MM.1S (cell line): ENCODE results near the gene ARHGDIB.

Experiments
- CTCF ChIP-seq: fragments of 300-600 bp; sonication (generic); IDR thresholded peaks from 2 replicates; pipeline ENCODE4 v1.5.1; 2016; ENCODE audit warnings: antibody characterized with exemption, low read length, mixed read lengths
- EZH2 ChIP-seq: fragments of 300-600 bp; sonication (generic); optimal IDR thresholded peaks from 2 replicates; pipeline ENCODE3; 2017; ENCODE audit warnings: low read depth, mild to moderate bottlenecking, antibody characterized with exemption, low read length, mixed read lengths
- EZH2phosphoT487 ChIP-seq: fragments of 300-600 bp; sonication (generic); IDR thresholded peaks from 2 replicates; pipeline ENCODE4 v1.6.1; 2018; ENCODE audit warnings: antibody characterized with exemption, low read length

GRCh38 chr12:14959916-14960496 is 1.4 kb downstream of the ARHGDIB start:
- TF ChIP-seq CTCF: no peak
- TF ChIP-seq EZH2: no peak
- TF ChIP-seq EZH2phosphoT487: no peak
